GM18858 (cell line): ENCODE measurements around the gene CDK4.

Source experiments
- ATAC-seq: cut with Tn5 transposase; IDR thresholded peaks from one replicate; pipeline ENCODE4 v1.9.1; 2021; ENCODE audit not compliant: unreplicated experiment

CDK4 gene

DNA sequence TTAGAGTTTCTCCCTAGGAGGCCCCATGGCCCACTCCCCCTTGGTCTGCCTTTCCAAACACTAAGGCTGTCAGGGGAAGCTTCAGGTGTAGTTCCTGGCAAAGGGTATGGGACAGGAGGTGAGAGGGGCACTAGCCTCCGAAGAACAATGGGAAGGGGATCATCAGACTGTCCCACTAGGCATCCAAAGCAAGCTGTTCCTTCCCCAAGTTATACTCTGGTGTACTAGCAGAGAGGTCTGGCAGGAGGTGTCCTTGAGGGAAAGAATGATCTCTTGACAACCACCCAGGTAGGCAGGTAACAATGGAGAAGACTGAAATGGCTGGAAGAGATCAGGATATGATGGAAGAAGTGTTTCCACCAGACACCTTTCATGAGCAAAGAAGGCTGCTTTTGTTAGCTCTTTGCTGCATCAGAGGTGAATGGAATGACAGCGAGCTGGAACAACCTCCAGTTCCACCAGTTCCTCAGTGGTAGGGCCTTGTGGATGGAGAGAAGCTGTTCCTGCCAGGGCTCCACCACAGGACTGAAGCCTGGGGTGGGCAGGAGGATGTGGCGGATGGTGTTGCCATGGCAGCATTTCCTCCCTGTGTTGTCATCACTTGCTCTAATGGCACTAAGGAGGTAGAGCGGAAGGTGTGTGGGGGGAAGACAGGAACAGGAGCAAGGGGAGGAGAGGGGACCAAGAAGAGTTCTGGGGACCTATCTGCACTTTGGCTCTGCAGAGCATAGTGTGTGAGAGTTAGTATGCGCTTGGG lies 11.3 kb downstream of the CDK4 start:
- ATAC-seq = peak; percentile 64

GRCh38 chr12:57739914-57740538 lies 12.1 kb downstream of the CDK4 start:
- ATAC-seq = no peak

GRCh38 chr12:57739387-57739786 lies 12.7 kb downstream of the CDK4 start:
- no peak for ATAC-seq

DNA sequence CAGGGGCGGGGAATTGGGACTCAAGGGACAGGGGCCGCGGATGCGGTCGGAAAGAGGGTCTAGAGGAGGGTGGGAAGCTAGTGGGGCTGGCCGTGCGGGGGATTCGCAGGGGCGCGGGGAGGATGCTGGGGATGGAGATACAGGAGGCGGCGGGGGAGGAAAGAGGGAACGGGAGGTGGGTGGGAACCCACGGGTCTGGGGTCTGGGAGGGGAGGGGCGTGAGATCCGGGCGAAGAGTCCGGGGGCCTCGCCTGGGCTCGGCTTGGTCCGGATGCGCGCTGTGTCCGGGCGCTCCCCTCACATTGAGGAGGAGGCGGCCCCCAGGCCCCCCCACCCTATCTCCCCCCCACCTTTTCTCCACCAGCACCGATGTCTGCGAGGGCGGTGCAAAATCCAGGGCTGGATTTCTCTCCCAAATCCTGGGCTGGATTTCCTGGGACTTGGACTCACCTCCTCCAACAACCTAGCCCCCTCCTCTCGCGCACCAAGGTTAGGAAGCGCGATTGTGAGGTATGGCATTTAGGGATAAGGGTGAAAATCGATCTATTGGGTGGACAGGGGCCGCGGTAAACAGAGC lies 13.4 kb downstream of the CDK4 start, which contains the start of gene AGAP2:
TSS of gene AGAP2 (minus strand) at position 82 of the 577 bp plus-strand sequence. CDS start 496 bp downstream, outside the sequence.
- ATAC-seq = no peak

DNA sequence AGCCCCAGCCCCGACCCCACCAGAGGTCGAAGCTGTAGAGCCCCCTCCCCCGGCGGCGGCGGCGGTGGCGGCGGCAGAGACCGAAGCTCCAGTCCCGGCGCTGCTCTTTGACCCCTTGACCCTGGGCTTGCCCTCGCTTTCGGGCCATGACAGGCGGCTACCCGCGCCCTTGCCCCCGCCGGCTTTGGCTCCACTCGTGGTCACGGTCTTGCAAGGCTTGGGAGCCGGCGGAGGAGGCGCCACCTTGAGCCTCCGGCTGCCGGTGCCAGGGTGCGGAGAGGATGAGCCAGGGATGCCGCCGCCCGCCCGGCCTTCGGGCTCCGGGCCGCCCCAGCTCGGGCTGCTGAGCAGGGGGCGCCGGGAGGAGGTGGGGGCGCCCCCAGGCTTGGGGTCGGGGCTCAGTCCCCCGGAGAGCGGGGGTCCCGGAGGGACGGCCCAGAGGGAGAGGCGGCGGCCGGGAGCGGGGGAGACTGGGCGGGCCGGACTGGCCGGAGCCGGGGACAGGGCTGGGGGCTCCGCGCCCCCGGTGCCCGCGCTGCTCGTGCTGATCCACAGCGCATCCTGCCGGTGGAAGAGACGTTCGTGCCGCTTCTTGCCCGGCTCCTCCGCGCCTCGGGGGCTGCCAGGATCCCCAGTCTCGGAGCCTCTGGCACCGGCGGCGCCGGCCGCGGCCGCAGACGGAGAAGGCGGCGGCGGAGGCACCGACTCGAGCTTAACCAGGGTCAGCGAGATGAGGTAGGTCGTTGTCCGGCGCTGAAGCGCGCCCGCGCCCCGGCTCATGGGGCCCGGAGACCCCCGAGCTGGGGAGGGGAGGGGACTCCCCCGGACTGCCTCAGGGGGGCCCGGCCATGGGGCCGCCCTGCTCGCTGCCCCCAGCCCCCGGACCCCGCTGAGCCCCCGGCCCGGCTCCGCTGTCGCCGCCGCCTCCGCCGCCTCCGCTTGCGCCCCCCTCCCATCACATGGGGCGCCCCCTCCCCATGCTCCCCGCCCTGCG lies 14.3 kb downstream of the CDK4 start:
- ATAC-seq = no peak

DNA sequence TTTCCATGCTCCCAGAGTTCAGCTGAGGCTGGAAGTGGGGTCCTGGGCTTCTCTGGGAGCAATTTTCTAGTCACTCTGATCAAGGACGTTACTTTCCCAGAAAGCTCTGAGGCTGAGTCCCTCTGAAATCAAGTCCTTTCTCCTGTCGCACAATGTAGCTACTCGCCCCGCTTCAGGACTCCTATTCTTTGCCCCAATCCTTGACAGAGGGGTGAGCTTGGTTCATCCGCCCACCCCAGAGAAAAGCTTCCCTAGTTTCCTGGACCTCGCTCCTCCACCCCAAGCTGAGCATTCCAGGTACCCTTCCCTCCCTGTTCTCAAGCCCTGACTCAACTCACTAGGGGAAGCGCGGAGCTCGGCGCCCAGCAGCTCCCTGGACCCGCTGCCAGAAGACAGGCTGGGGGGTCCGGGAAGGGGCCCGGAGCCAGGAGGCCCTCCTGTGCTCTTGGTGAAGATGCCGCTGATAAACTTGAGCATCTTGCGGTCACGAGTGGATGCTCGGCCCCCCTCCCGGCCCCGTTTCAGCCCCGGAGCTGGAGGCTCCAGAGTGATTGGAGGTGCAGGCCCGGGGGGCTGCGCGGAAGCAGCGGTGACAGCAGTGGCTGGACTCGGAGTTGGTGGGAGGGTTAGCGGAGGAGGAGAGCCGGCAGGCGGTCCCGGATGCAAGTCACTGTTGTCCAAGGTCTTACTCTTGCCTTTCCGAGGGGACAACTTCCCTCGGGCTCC lies 15.2 kb downstream of the CDK4 start:
- ATAC-seq = no peak

- ATAC-seq = no peak
Measured at GRCh38 chr12:57735952-57736740, 16.0 kb downstream of the CDK4 start.

GRCh38 chr12:57735198-57735855 lies 16.8 kb downstream of the CDK4 start:
- no peak for ATAC-seq

GRCh38 chr12:57734591-57734990 lies 17.5 kb downstream of the CDK4 start:
- ATAC-seq = no peak

GRCh38 chr12:57733928-57734327 lies 18.2 kb downstream of the CDK4 start:
- ATAC-seq = no peak

GRCh38 chr12:57732726-57733593 lies 19.1 kb downstream of the CDK4 start:
- ATAC-seq = no peak

DNA sequence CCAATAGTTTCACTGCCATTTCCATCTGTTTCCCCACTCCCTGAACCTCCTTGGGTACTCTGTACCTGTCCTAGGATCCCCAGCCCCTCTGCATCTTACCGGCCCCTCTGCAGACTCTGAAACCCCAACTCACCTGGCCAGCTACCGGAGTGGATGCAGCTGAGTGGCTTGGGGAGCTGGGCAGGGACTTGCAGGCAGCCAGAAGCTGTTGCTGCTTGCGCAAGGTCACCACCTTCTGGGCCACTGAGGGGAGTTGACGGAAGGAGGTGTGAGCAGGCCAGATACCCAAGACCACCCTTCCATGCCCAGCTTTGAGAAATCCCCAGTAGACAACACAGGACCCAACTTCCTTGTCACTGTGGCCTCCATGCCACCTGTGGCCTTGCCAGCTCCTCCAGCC lies 19.8 kb downstream of the CDK4 start:
- no peak for ATAC-seq

DNA sequence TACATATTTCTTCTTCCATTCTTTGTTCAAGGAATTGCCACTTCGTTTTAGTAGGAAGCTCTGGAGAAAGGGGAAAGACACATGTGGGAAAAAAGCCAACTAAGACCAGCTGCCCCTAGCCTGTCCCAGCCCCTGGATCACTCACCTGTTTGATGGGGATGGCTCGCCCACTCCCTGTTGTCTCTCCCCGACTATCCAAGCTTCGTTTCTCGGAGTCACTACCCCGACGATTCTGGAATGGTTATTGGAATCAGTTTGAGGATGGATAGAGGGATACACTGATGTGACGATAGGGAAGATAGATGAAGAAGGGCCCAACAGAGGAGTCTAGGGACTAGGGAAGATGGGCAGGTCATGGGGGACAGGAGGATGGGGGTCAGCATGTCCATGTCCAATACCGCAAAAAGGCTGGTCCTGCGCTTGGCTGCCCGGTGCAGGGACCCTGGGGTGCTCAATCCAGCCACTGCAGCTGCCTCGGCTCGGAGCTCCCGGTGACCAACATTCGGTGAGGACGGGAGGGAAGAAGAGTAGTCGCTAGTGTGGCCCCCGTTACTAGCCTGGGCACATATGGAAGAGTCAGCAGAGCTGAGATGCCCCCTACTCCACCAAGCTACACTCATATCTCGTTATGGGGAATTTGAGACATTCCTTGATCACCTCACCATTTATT lies 20.6 kb downstream of the CDK4 start:
- no peak for ATAC-seq

GRCh38 chr12:57730336-57731067 lies 21.6 kb downstream of the CDK4 start:
- ATAC-seq = no peak

DNA sequence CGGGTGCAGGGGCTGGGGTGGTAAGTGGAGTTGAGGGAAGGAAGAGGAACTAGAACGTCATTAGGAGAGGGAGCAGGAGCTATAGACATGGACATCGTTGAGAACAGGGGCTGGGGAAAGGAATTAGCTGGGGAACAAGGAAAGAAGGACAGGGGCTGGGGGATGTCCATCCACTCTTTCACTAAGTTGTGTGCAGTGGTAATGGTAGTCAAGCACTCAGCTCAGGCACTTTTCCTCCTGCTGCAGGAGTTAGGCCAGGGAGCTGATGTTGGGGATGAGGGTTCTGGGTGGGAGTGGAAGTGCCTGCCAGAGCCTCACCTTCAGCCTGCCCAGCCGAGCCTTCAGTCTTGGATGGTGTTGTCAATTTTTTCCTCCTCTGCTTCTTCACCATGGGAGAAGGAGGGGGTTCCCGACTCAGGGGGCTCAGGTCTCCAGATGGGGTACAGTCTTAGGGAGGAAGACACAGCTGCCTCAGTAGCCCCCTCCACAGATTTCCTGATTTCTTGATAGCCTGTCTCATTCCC lies 22.7 kb downstream of the CDK4 start:
- ATAC-seq = no peak

- ATAC-seq = no peak
Measured at GRCh38 chr12:57727758-57728395, 24.2 kb downstream of the CDK4 start.
